A673 (cell line): ENCODE results near the gene RAPGEFL1. TPM values are rescaled to one million over a fixed set of nuclear protein-coding genes. Genes with fewer than 3 reads are reported as not detected.
A peak's percentile ranks its signal among the peaks of the same experiment; 100 is the strongest.

ENCODE experiments used
- BruUV-seq: library from RNA; stranded (reverse); fragments of 400-500 nt; replicated peaks from 2 replicates; lab custom pipeline; 2021; lab: Mats Ljungman, UMichigan
- CTCF ChIA-PET: fragments of 300-600 bp; sonication (Branson Sonifier 250); formaldehyde crosslinking; loops from one replicate; lab custom pipeline; 2022; ENCODE audit warnings: antibody characterized with exemption; lab: Charles Lee
- POLR2A ChIA-PET: fragments of 300-600 bp; sonication (Branson Sonifier 250); formaldehyde crosslinking; loops from one replicate; lab custom pipeline; 2022; ENCODE audit warnings: antibody characterized with exemption; ENCODE audit not compliant: low non-redundant PET; lab: Charles Lee
- DNase-seq: peaks from one replicate; pipeline ENCODE4 v3.0.0-alpha.2; 2015; ENCODE audit warnings: low spot score
- H3K27ac ChIP-seq: fragments of 200-600 bp; sonication (generic); 2 replicates; pipeline ENCODE4 v1.5.1; 2016; ENCODE audit warnings: mixed run types, low read depth, mild to moderate bottlenecking, mixed read lengths, antibody characterized with exemption, low read length; ENCODE audit not compliant: poor library complexity, severe bottlenecking
- H3K27me3 ChIP-seq: fragments of 200-600 bp; sonication (generic); replicated peaks from 2 replicates; pipeline ENCODE4 v1.6.1; 2017; ENCODE audit warnings: mixed run types, low read depth, mild to moderate bottlenecking, mixed read lengths, antibody characterized with exemption, low read length; ENCODE audit not compliant: insufficient read depth, poor library complexity
- H3K36me3 ChIP-seq: fragments of 200-600 bp; sonication (generic); 2 replicates; pipeline ENCODE4 v1.6.1; 2016; ENCODE audit warnings: mixed run types, mild to moderate bottlenecking, mixed read lengths, antibody characterized with exemption, low read length; ENCODE audit not compliant: insufficient read depth, poor library complexity, severe bottlenecking
- H3K4me1 ChIP-seq: fragments of 200-600 bp; sonication (generic); 2 replicates; pipeline ENCODE4 v1.6.1; 2017; ENCODE audit warnings: mixed run types, mild to moderate bottlenecking, mixed read lengths, antibody characterized with exemption, low read length; ENCODE audit not compliant: insufficient read depth, poor library complexity, severe bottlenecking
- H3K4me3 ChIP-seq: fragments of 200-600 bp; sonication (generic); 2 replicates; pipeline ENCODE4 v1.5.1; 2016; ENCODE audit warnings: low read depth, mixed run types, mild to moderate bottlenecking, mixed read lengths, low read length; ENCODE audit not compliant: poor library complexity, severe bottlenecking
- H3K9me3 ChIP-seq: fragments of 200-600 bp; sonication (generic); 2 replicates; pipeline ENCODE4 v1.6.1; 2016; ENCODE audit warnings: mixed run types, low read depth, mild to moderate bottlenecking, mixed read lengths, antibody characterized with exemption, low read length; ENCODE audit not compliant: poor library complexity, severe bottlenecking
- CTCF ChIP-seq: fragments of 300-800, 200-600 bp; sonication (generic); conservative IDR thresholded peaks from 2 replicates; pipeline ENCODE4 v1.5.1; 2017; ENCODE audit warnings: low read depth, mild to moderate bottlenecking, antibody characterized with exemption, low read length, moderate library complexity, mixed read lengths
- EZH2 ChIP-seq: fragments of 200-600 bp; sonication (generic); IDR thresholded peaks from 2 replicates; pipeline ENCODE4 v1.6.1; 2017; ENCODE audit warnings: borderline replicate concordance, low read depth, mild to moderate bottlenecking, mixed read lengths, antibody characterized with exemption, low read length; ENCODE audit not compliant: poor library complexity, severe bottlenecking
- intact Hi-C: fragments of 100-400 bp; cut with micrococcal nuclease; formaldehyde crosslinking; loops from one replicate; pipeline ENCODE4 v1.10.0; 2022; ENCODE audit not compliant: unreplicated experiment
- total RNA-seq: library from RNA; stranded (reverse); gene quantifications from 2 replicates; pipeline ENCODE4 v1.2.3, GENCODE V29; 2021

The RAPGEFL1 gene
- total RNA-seq, 1 experiment from 2014 or later: 11.9 TPM

GRCh38 chr17:40167685-40168261 lies 9.5 kb upstream of the RAPGEFL1 start:
- no peaks in the 10 kb centered on the region for H3K9me3 ChIP-seq
- H3K27ac ChIP-seq: no peak overlapping the region
- H3K27me3 ChIP-seq: no peaks in the 10 kb centered on the region
- H3K4me1 ChIP-seq: no peaks in the 10 kb centered on the region
- intact Hi-C loops: loop anchor here (1.0 kb wide), 1 partner anchor 154 kb away; no protein-coding TSS in a partner anchor
- no peak for TF ChIP-seq CTCF
- no TSS peak for BruUV-seq
- peaks cover 60% of the 10 kb centered on the region for H3K36me3 ChIP-seq
- ChIA-PET CTCF (interaction anchor here (1.0 to 1.6 kb wide), 2 partner anchors 24 to 55 kb away, joined by 4 to 11 read pairs; no protein-coding TSS in a partner anchor), POLR2A (no interaction called here)
- H3K4me3 ChIP-seq: no peak overlapping the region
- DNase-seq: no peak

GRCh38 chr17:40168262-40168832 lies 8.9 kb upstream of the RAPGEFL1 start:
- H3K4me3 ChIP-seq: no peak overlapping the region
- no peak overlapping the region for H3K27ac ChIP-seq
- no peaks in the 10 kb centered on the region for H3K9me3 ChIP-seq
- peaks cover 54% of the 10 kb centered on the region for H3K36me3 ChIP-seq
- ChIA-PET POLR2A (no interaction called here), CTCF (interaction anchor here (0.6 to 1.6 kb wide), 3 partner anchors 12 to 55 kb away, joined by 3 to 11 read pairs (median 4); no protein-coding TSS in a partner anchor)
- intact Hi-C loops: loop anchor here (1.0 kb wide), 1 partner anchor 155 kb away; no protein-coding TSS in a partner anchor
- no peaks in the 10 kb centered on the region for H3K4me1 ChIP-seq
- H3K27me3 ChIP-seq: no peaks in the 10 kb centered on the region
- peak; percentile 41 for DNase-seq
- TF ChIP-seq CTCF (peak; percentile 54), EZH2 (no peak)
- BruUV-seq: no TSS peak

- ChIA-PET POLR2A (no interaction called here), CTCF (no interaction called here)
- Histone ChIP-seq H3K27me3 (no peaks in the 10 kb centered on the region), H3K27ac (no peak overlapping the region), H3K4me1 (no peaks in the 10 kb centered on the region), H3K9me3 (no peaks in the 10 kb centered on the region), H3K4me3 (no peak overlapping the region), H3K36me3 (peaks cover 46% of the 10 kb centered on the region)
- TF ChIP-seq CTCF (no peak), EZH2 (no peak)
- no TSS peak for BruUV-seq
- intact Hi-C loops: no loop called here
- DNase-seq: no peak
Observed at GRCh38 chr17:40170325-40170724, 6.9 kb upstream of the RAPGEFL1 start.
